T-helper 2 cell (primary cell): ENCODE results near the gene ECSIT.
"Not testable (repeated sequence)": the region's sequence is repeated elsewhere in the genome, so short reads cannot be mapped to it uniquely, and the experiment has no call there.

ENCODE experiments used
- DNase-seq, 5 experiments: peaks; one replicate each; pipeline versions ENCODE4 v3.0.0 to v3.0.0-alpha.2; 2012 to 2022
- total RNA-seq, 2 donors: gene quantifications; one replicate each; lab custom pipeline; 2026; lab: John Stamatoyannopoulos, UW

The ECSIT gene, protein sequence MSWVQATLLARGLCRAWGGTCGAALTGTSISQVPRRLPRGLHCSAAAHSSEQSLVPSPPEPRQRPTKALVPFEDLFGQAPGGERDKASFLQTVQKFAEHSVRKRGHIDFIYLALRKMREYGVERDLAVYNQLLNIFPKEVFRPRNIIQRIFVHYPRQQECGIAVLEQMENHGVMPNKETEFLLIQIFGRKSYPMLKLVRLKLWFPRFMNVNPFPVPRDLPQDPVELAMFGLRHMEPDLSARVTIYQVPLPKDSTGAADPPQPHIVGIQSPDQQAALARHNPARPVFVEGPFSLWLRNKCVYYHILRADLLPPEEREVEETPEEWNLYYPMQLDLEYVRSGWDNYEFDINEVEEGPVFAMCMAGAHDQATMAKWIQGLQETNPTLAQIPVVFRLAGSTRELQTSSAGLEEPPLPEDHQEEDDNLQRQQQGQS
- total RNA-seq = 24.3 to 26.7 reads per million in 2 donors

DNA sequence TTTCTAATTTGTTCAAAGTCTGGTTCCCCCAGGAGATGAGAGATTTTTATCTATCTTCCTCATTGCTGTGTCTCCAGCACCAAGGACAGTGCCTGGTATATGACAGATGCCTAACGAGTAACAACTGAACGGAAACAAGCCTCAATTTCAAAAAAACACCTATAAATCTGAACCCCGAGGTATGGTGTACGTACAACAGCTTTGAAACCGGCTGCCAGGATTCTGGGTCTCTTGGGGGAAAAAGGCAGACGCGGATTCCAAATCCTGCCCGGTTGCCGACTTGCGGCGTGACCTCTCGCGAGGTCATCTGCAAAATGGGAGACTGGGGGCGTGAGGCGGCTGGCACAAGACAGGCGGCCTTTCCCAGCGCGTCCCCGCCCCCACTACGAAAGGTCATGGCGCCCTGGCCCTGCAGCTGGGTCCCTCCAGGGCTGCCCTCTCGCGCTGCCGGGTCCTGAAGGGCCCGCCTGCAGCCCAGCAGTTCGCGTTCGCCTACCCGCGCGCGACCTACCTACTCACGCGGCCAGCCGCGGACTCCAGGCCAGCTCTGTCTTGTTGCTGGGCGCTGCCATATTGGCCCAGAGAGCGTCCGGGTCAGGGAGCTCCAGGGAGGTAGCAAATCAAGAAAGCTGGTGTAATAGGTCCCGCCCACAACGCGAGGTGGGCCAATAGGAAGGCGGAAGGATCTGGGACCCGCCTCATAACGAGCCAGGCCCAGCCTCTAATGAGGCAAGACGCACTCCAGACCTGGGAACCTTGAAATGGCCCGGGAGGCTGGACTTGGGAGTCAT lies at the start of gene ECSIT:
TSS of gene ECSIT (minus strand) at position 584 of the 791 bp plus-strand sequence. CDS start 9,964 bp downstream, outside the sequence.
- DNase-seq = peak; percentile 72 to 97 (median 86)

DNA sequence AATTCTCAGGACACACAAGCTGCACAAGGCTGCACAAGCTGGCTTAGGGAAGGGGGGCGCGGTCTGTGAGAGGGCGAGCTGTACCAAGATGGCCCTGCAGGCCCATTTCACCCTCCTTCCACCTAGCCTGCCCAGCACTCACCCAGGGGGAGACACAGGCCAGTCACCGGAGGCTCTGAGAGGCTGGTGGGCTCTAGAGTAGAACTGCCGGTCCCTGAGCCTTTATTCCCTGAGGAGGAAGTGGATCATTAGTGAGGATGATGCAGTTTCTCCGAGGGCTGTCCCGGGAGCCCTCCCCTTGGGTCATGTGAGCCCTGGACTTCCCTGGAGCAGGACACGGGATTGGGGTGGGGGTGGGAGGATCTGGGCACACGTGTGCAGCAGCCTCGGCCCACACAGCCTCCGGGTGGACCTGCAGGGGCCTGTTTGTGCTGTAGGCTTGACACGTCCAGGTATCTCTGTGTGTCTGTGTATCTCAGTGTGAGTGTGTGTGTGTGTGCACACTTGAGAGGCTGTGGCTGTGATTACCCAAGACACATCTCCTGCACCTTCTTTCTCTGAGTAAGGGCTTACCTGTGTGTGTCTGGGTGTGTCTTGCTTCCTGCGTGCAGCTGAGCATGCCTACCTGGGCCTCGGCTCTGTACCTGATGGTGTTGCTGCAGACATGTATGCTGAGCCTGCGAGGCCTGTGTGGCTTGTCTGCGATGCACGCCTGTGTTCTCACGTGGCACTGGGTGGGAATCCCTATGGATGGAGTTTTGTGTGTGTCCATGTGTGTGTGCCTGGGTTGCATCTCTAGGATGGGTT lies 48.7 kb upstream of the ECSIT start, which contains the start of gene ACP5:
TSS of gene ACP5 (minus strand) at position 195 of the 807 bp plus-strand sequence. CDS start 328 bp downstream, outside the sequence.
- no peak for DNase-seq

DNA sequence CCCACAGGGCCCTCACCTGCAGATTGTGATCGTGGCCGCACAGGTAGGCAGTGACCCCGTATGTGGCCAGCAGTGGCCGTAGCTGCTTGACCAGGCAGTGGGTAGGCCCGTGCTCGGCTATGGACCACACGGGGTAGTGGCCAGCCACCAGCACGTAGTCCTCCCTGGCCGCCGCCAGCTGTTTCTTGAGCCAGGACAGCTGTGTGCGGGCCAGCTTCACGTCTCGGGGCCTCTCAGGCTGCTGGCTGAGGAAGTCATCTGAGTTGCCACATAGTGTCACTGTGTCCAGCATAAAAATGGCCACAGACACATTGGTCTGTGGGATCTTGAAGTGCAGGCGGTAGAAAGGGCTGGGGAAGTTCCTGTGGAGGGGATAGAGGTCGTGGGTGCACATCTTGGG lies 47.3 kb upstream of the ECSIT start:
- DNase-seq = no peak

DNA sequence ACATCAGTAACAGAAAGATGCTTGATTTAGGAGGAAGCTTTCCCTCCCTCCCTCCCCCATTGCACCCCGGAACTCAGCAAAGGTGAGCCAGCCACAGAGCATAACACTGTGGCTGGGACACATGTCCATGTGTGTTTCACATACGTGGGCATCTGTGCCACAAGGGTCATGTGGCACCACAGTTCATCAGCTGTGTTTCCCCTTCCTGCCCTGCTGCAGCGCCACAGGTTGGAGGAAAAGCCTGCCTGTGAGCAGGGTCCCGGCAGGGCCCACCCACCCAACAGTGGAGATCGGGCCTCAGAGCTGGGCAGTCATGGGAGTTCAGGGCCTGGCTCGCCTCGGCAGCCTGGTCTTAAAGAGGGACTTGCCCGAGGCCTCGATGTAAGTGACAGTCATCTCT lies 45.8 kb upstream of the ECSIT start:
- peak in 1 of 5 experiments; percentile 70 for DNase-seq

DNA sequence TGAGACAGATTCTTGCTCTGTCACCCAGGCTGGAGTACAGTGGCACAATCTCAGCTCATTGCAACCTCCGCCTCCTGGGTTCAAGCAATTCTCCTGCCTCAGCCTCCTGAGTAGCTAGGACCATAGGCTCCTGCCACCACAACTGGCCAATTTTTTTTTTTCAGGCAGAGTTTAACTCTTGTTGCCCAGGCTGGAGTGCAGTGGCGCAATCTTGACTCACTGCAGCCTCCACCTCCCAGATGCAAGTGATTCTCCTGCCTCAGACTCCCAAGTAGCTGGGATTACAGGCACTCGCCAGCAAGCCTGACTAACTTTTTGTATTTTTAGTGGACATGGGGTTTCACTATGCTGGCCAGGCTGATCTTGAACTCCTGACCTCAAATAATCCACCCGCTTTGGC lies 44.8 kb upstream of the ECSIT start:
- not testable (repeated sequence) for DNase-seq

DNA sequence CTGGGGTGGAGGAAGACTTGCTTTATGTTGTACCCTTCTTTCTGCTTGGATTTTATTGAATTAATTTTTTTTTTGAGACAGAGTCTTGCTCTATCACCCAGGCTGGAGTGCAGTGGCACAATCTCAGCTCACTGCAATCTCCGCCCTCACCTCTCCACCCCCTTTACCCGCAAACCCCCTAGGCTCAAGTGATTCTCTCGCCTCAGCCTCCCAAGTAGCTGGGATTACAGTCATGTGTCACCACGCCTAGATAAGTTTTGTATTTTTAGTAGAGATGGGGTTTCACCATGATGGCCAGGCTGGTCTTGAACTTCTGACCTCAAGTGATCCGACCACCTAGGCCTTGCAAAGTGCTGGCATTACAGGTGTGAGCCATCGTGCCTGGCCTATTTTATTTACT lies 44.4 kb upstream of the ECSIT start:
- DNase-seq = not testable (repeated sequence)

DNA sequence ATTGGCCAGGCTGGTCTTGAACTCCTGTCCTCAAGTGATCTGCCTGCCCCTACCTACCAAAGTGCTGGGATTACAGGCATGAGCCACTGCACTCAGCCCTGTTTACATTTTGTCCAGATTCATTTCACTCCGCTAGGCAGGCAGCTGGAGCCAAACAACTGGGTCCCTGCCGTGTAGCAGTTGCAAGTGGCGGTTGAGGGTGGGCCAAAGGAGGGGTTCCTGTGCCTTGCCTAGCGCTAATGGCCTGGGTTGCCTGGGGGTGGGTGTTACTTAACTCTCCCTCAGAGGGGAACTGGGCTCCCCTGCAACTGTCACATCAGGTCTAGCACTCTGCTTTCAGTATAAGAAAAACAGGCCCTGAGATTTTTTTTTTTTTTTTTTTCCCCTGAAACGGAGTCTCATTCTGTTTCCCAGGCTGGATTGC lies 41.1 kb upstream of the ECSIT start:
- no peak for DNase-seq

DNA sequence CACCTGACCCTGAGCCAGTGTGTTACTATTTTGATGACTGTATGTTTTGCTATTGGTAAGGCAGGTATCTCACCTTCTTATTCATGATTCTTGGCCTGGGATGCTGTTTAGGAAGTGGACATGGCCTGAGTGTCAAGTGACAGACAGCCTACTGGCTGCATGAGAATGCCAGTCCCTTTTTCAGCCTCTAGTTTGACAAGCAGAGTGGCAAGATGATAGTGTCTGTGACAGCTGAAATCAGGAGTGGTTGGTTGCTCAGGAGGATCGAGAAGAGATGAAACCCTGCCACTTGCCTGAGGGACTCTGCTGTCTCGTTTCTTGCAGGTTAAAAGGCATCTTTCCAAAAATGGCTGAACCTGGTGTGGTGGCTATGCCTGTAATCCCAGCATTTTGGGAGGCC lies 37.2 kb upstream of the ECSIT start:
- no peak for DNase-seq

DNA sequence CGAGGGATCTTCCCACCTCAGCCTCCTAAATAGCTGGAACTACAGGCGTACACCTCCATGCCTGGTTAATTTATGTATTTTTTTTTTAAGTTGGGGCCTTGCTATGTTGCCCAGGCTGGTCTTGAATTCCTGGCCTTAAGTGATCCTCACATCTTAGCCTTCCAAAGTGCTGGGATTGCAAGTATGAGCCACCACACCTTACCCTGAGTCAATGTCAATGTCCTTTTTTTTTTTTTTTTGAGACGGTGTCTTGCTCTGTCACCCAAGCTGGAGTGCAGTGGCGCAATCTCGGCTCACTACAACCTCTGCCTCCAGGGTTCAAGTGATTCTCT lies 36.7 kb upstream of the ECSIT start:
- not testable (repeated sequence) for DNase-seq

DNA sequence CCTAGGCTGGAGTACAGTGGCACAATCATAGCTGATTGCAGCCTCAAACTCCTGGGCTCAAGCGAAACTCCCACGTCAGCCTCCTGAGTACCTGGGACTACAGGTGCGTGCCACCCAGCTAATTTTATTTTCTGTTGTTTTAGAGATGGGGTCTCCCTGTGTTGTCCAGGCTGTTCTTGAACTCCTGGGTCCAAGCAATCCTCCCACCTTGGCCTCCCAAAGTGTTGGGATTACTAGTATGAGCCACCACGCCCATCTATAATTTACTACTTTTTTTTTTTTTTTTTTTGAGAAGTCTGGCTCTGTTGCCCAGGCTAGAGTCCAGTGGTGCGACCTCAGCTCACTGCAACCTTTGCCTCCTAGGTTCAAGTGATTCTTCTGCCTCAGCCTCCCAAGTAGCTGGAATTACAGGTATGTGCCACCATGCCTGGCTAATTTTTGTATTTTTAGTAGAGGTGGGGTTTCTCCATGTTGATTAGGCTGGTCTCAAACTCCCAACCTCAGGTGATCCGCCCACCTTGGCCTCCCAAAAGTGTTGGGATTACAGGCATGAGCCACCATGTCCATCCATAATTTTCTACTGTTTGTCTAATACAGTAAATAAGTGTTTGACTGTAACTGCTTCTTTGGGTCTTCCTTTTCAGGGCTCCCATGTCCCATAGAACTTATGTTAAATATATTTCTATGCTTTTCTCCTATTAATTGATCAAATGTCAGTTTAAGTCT lies 35.3 kb upstream of the ECSIT start:
- not testable (repeated sequence) for DNase-seq

DNA sequence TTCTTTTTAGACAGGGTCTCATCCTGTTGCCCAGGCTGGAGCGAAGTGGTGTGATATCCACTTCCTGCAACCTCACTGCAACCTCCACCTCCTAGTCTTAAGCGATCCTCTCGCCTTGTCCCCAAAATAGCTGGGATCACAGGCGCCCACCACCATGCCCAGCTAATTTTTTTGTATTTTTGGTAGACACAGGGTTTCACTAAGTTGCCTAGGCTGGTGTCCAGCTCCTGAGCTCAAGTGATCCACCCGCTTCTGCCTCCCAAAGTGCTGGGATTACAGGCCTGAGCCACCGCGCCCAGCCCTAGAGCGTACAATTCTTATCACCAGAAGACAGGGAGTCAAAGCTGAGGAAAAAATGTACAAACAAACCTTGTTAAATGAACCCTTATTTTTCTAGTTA lies 34.6 kb upstream of the ECSIT start:
- DNase-seq = no peak

DNA sequence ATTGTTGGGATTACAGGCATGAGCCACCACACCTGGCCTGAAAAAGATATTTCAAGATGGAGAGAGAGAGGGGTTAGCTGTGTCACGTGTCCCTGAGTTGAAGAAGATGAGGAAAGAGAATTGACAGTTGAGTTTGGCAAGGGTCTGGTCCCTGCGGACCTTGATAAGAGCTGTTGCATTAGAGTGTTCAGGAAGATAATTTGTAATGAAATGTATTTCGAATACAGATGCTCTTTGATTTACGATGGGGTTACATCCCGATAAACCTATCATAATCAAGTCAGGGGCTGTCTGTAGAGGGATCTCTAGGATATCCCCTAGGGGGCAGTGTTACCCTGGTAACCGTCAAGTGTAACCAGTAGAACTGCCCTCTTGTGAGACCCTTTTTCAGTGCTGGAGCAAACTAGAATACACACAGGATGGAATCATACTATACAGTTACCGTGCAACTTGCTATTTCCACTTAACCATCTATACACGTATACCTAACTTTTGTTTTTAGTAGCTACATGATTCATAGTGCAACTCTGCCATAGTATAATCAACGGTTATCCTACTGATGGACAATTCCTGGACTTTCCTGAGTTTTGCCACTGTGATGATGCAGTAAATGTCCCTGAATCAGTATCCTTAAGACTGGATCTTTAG lies 31.6 kb upstream of the ECSIT start:
- DNase-seq = peak in 4 of 5 experiments; percentile 20 to 89 (median 40)

DNA sequence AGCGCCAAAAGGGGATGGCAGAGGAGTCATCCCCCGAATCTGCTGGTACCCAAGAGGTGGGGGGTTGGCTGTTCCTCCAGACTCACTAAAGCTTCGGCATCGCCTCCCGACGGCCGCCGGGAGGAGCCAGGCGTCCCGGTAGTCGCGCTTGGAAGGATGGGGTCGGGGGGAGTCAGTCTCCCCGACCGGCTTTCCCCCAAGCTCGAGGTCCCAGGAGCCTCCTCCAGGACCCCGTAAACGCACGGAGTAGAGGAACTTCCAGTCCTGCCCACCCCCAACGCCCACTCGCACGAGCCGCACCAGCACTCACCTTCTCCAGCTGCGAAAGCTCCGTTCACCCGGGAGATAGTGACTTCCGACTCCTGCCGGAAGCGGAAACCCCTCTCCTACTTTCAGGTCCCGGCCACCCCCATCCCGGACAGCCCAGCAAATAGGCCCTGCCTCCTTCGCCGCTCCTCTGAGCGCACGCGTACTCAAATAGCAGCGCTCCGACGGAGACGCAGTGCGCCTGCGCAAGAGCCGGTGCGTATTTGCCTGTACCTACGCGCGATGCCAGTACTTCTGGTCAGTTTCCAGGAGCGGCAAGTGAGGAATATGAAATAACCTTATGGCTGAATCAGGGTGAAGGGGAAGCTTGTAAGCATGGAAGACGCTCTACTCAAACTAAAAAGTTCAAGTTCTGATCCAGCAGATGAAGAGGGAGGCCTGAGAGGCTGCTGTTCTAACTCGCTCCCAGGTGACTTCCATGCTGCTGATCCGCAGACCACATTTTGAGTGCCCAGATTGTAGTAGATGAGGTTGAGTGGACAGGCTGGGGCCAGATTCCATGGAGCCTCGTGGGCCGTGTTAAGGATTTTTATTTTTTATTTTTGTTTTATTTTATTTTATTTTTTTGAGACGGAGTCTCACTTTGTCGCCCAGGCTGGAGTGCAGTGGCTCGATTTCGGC lies 30.2 kb upstream of the ECSIT start, which contains the start of gene ELOF1:
TSS of gene ELOF1 (minus strand) at position 350 of the 948 bp plus-strand sequence. CDS start 4,883 bp downstream, outside the sequence.
- DNase-seq = peak; percentile 91 to 98 (median 95)

DNA sequence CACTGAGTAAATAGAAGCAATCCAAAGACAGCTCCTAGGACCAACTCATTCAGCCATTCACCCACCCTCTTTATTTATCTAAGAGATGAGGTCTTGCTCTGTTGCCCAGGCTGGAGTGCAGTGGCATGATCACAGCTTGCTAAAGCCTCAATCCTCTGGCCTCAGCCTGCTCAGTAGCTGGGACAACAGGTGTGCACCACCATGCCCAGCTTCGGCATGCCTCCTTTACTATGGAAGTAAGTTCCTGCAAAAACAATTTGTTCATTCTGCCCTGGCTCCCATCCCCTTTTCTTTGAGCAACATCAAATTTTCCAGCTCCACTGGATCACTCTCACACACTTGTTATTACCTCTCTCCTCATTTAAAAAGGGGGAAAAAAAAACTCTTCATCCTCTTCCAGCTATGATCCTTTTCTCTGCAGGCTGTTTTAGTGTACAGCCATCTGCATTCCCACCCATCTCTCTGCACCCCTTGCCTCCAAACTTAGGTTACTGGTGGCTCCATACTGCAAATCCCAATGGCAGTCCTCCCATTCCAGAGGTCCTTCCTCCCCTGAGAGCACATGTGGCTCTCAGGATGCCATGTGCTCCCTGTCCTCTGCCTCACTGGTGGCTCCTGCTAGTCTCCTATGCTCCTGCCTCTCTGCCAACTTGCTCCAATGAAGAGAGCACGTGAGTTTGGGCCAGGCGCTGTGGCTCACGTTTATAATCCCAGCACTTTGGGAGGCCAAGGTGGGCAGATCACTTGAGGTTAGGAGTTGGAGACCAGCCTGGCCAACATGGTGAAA lies 27.9 kb upstream of the ECSIT start:
- no peak for DNase-seq

DNA sequence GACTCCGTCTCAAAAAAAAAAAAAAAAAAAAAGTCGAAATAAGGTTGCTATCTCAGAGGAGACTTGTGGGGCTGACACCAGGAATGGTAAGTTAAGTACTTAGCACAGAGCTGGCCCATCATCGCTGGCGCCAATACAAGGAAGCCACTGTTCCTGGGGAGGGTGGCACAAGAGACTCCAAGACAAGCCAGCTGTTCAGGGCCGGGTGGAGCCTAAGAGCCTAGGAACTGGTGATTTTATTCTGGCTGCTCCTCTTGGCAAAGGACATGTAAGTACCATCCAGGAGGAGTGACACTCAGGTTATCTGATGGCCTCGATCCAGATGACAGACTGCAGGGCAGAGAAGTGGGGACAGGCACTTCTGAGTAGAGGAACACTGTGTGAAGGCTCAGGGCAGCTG lies 26.3 kb upstream of the ECSIT start:
- no peak for DNase-seq

DNA sequence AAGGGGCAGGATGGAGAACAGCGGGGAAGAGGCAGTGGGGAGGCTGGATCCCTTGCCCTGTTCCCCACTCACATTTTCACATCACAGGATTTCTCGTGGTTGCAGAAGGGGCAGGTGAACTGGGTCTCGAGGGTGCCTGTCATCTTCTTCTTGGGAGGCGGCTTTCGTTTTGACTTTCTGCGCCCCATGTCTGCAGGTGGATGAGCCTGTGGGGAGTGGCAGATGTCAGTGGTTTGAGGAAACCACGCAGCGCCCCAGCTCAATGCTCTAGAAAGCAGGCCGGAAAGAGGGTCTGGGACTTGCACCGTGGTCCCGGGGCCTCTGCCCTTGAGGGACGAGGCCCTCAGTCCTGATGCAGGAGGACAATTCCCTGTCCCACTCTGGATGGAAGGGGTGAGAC lies 25.2 kb upstream of the ECSIT start:
- DNase-seq = peak in 1 of 5 experiments; percentile 62

DNA sequence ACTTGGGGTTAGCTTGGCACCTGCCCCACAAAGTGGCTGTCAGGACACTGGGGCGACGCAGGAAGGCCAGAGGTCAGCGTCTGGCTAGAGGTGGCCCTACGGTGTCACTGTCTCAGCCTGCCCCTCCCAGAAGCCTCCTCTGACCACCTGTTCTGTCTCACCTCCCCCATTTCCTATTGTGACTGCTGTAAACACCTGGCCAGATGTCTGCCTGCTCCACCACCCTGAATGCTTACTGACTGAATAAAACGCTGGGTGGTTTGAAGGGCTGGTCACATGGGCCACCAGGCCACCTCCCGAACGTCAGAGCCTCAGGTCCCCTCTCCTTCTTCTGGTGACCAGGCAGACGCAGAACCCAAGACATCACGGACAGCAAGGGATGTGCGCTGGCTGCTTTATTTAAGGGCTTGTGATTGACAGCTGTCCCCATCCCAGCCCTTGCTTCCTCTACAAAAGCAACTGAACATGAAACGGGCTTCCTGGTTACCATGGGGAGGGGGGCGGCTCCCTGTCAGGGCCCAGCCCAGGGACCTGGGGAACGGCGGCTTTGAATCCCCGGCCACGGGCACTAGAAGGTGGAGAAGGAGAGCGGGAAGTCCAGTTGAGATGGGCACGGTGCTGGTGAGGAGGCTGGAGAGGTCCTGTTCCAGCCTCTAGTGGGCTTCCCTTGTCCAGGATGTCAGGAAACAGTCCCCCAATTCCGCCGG lies 23.9 kb upstream of the ECSIT start:
- no peak for DNase-seq

DNA sequence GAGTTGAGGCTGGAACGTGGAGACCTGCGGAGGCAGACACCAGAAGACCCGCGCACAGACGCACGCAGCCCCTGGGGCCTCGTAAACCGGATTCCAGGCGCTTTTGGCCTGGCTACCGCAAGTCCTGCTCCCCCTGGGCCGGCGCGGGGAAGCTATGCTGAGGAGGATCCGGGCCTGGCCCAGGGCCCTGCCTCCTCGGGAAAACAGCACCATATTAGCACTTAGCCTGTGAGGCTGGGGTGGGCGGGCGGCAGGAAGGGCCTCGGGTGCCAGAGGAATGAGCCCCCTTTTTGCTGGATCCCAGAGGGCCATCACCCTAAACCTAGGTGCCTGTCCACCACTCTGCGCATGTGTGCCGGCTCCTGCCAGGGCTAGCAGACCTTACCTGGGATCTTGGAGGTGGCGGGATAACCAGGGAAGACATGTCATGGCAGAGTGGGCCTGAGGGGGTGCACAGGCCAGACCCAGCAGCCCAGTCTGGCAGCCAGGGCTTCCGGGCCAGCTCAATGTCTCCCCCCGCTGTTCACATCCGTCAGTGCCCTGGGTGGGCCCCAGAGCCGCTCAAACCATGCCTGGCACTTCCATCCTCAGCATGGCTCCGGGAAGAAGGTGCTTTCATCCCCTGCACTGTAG lies 22.8 kb upstream of the ECSIT start:
- no peak for DNase-seq
